Osteocyte (in vitro differentiated cells): ENCODE data around the gene BOD1. TPM values are rescaled to one million over a fixed set of nuclear protein-coding genes. Genes with fewer than 3 reads are reported as not detected.
A peak's percentile ranks its signal among the peaks of the same experiment; 100 is the strongest.

ENCODE experiments used
- DNase-seq: peaks from one replicate; pipeline ENCODE4 v3.0.0; 2021; ENCODE audit warnings: mixed read lengths; ENCODE audit not compliant: unreplicated experiment; ENCODE audit errors: extremely low spot score
- H3K27ac Mint-ChIP-seq: one replicate; pipeline ENCODE4 v1.8.0; 2021; ENCODE audit warnings: mild to moderate bottlenecking, mixed read lengths; ENCODE audit not compliant: unreplicated experiment
- H3K27me3 Mint-ChIP-seq: one replicate; pipeline ENCODE4 v1.8.0; 2021; ENCODE audit warnings: mixed read lengths; ENCODE audit not compliant: unreplicated experiment
- H3K36me3 Mint-ChIP-seq: one replicate; pipeline ENCODE4 v1.8.0; 2021; ENCODE audit warnings: mixed read lengths; ENCODE audit not compliant: unreplicated experiment
- H3K4me1 Mint-ChIP-seq: one replicate; pipeline ENCODE4 v1.8.0; 2021; ENCODE audit warnings: mixed read lengths; ENCODE audit not compliant: unreplicated experiment
- H3K4me3 Mint-ChIP-seq: one replicate; pipeline ENCODE4 v1.8.0; 2021; ENCODE audit warnings: mild to moderate bottlenecking, moderate library complexity, mixed read lengths; ENCODE audit not compliant: unreplicated experiment
- H3K9me3 Mint-ChIP-seq: one replicate; pipeline ENCODE4 v1.8.0; 2021; ENCODE audit warnings: mixed read lengths; ENCODE audit not compliant: unreplicated experiment
- CTCF ChIP-seq: fragments of 200-600 bp; sonication (generic); IDR thresholded peaks from 2 replicates; pipeline ENCODE4 v1.5.0; 2021; ENCODE audit warnings: antibody characterized with exemption, mild to moderate bottlenecking, moderate library complexity
- total RNA-seq: library from RNA; stranded (reverse); gene quantifications from 2 replicates; pipeline ENCODE4 v1.2.1, GENCODE V29; 2021

BOD1 gene
- total RNA-seq, 1 donor from 2014 or later, result 70.7 TPM

GRCh38 chr5:173640156-173640804 is 23.8 kb upstream of the BOD1 start:
- H3K4me1 Mint-ChIP-seq, result peaks cover 24% of the 10 kb centered on the region
- no peak overlapping the region for H3K4me3 Mint-ChIP-seq
- no peak for DNase-seq
- H3K9me3 Mint-ChIP-seq, result no peaks in the 10 kb centered on the region
- no peaks in the 10 kb centered on the region for H3K27me3 Mint-ChIP-seq
- no peak overlapping the region for H3K27ac Mint-ChIP-seq
- TF ChIP-seq CTCF, result peak; percentile 46
- H3K36me3 Mint-ChIP-seq, result no peaks in the 10 kb centered on the region

- DNase-seq, result no peak
- Mint-ChIP-seq H3K4me1 (peaks cover 12% of the 10 kb centered on the region), H3K9me3 (no peaks in the 10 kb centered on the region), H3K36me3 (no peaks in the 10 kb centered on the region), H3K27me3 (no peaks in the 10 kb centered on the region), H3K27ac (no peak overlapping the region), H3K4me3 (no peak overlapping the region)
- no peak for TF ChIP-seq CTCF
These were observed 21.9 kb upstream of the BOD1 start for GRCh38 chr5:173638126-173639040.

GRCh38 chr5:173637340-173637739 is 20.9 kb upstream of the BOD1 start:
- Mint-ChIP-seq H3K27ac (no peak overlapping the region), H3K36me3 (no peaks in the 10 kb centered on the region), H3K4me3 (no peak overlapping the region), H3K4me1 (peaks cover 12% of the 10 kb centered on the region), H3K9me3 (no peaks in the 10 kb centered on the region), H3K27me3 (no peaks in the 10 kb centered on the region)
- no peak for DNase-seq
- TF ChIP-seq CTCF, result no peak

- no peak for DNase-seq
- no peak for TF ChIP-seq CTCF
- Mint-ChIP-seq H3K36me3 (no peaks in the 10 kb centered on the region), H3K4me3 (no peak overlapping the region), H3K27me3 (no peaks in the 10 kb centered on the region), H3K4me1 (peaks cover 7% of the 10 kb centered on the region), H3K9me3 (no peaks in the 10 kb centered on the region), H3K27ac (no peak overlapping the region)
These were observed 18.1 kb upstream of the BOD1 start for GRCh38 chr5:173634465-173634983.

GRCh38 chr5:173633304-173633703 is 16.9 kb upstream of the BOD1 start:
- H3K36me3 Mint-ChIP-seq, result no peaks in the 10 kb centered on the region
- H3K27ac Mint-ChIP-seq, result no peak overlapping the region
- no peaks in the 10 kb centered on the region for H3K27me3 Mint-ChIP-seq
- no peak for TF ChIP-seq CTCF
- peaks cover 11% of the 10 kb centered on the region for H3K4me1 Mint-ChIP-seq
- no peak overlapping the region for H3K4me3 Mint-ChIP-seq
- H3K9me3 Mint-ChIP-seq, result no peaks in the 10 kb centered on the region
- DNase-seq, result no peak
